NK-92 (cell line): Measurements from ENCODE around the gene HSPA4L.
A peak's percentile ranks its signal among the peaks of the same experiment; 100 is the strongest.

Experiments used
- DNase-seq: peaks from one replicate; lab custom pipeline; 2025; ENCODE audit not compliant: unreplicated experiment; lab: John Stamatoyannopoulos, UW

HSPA4L gene

GRCh38 chr4:127856813-127857447 lies 74.8 kb downstream of the HSPA4L start:
- DNase-seq: no peak

- no peak for DNase-seq
These were observed 75.5 kb downstream of the HSPA4L start for GRCh38 chr4:127857641-127858040.

GRCh38 chr4:127868196-127868595 lies 86.1 kb downstream of the HSPA4L start:
- DNase-seq: no peak

GRCh38 chr4:127870281-127870680 lies 88.2 kb downstream of the HSPA4L start:
- DNase-seq: no peak

- no peak for DNase-seq
These were observed 88.6 kb downstream of the HSPA4L start for GRCh38 chr4:127870688-127871087.

- DNase-seq: no peak
These were observed 93.7 kb downstream of the HSPA4L start for GRCh38 chr4:127875791-127876190.

- peak; percentile 58 for DNase-seq
These were observed 98.8 kb downstream of the HSPA4L start, which contains the start of gene PLK4 for GRCh38 chr4:127880763-127881562. Gene PLK4 (plus strand): TSS chr4:127880893. CDS start chr4:127881135, 242 bp downstream.

- DNase-seq: no peak
These were observed 99.4 kb downstream of the HSPA4L start for GRCh38 chr4:127881563-127881864.

GRCh38 chr4:127888559-127888958 lies 106.4 kb downstream of the HSPA4L start:
- DNase-seq: no peak

GRCh38 chr4:127889903-127890302 lies 107.8 kb downstream of the HSPA4L start:
- no peak for DNase-seq
